Measurements from ENCODE around the gene DAZAP1.

- TF ChIP-seq EZH2 (IDR thresholded peaks at IDR 0.05; ENCODE audit: borderline replicate concordance) (no peak), CTCF (IDR thresholded peaks at IDR 0.05; ENCODE audit: poor library complexity) (no peak), EZH2phosphoT487 (IDR thresholded peaks at IDR 0.05; ENCODE audit: low read depth, severe bottlenecking, unreplicated experiment) (no peak)
These were observed 65.9 kb downstream of the DAZAP1 start for GRCh38 chr19:1473085-1473851.

Data from hepatocyte (in vitro differentiated cells).